Loucy (cell line): ENCODE results near the gene CELA2B.

Experiments
- EZH2phosphoT487 ChIP-seq: fragments of 200-600 bp; IDR thresholded peaks from 2 replicates; pipeline ENCODE4 v1.6.1; 2018; ENCODE audit warnings: antibody characterized with exemption, mild to moderate bottlenecking, moderate library complexity, borderline replicate concordance
- TF ChIP-seq, protein P1 (sequence below): fragments of 200-600 bp; sonication (generic); conservative IDR thresholded peaks from 2 replicates; pipeline ENCODE4 v1.5.1; 2014; ENCODE audit warnings: mild to moderate bottlenecking, antibody characterized with exemption, low read length

DNA sequence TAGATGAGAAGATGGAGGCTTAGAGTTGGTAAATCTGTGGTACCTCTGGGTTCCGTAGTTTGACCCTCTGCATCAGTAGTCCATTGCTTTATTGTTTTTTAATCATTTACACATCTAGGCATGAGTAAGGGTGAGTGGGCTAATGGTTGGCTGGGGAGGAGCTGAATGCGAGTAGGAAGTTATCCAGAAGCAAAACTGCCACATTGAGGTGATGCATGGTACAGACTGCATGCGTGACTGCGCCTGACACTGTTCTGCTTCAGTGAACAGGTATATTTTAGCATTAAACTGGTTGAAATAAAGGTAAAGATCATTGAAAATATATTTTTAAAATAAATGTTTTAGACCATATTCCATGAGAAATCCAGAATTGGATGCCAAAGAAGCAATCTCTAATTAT lies 55.1 kb downstream of the CELA2B start:
- TF ChIP-seq, protein P1, sequence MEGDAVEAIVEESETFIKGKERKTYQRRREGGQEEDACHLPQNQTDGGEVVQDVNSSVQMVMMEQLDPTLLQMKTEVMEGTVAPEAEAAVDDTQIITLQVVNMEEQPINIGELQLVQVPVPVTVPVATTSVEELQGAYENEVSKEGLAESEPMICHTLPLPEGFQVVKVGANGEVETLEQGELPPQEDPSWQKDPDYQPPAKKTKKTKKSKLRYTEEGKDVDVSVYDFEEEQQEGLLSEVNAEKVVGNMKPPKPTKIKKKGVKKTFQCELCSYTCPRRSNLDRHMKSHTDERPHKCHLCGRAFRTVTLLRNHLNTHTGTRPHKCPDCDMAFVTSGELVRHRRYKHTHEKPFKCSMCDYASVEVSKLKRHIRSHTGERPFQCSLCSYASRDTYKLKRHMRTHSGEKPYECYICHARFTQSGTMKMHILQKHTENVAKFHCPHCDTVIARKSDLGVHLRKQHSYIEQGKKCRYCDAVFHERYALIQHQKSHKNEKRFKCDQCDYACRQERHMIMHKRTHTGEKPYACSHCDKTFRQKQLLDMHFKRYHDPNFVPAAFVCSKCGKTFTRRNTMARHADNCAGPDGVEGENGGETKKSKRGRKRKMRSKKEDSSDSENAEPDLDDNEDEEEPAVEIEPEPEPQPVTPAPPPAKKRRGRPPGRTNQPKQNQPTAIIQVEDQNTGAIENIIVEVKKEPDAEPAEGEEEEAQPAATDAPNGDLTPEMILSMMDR, result no peak
- TF ChIP-seq EZH2phosphoT487, result no peak
